ENCODE data around the gene CFAP119.
"Not testable (repeated sequence)": the region's sequence is repeated elsewhere in the genome, so short reads cannot be mapped to it uniquely, and the experiment has no call there.

CFAP119 gene

DNA sequence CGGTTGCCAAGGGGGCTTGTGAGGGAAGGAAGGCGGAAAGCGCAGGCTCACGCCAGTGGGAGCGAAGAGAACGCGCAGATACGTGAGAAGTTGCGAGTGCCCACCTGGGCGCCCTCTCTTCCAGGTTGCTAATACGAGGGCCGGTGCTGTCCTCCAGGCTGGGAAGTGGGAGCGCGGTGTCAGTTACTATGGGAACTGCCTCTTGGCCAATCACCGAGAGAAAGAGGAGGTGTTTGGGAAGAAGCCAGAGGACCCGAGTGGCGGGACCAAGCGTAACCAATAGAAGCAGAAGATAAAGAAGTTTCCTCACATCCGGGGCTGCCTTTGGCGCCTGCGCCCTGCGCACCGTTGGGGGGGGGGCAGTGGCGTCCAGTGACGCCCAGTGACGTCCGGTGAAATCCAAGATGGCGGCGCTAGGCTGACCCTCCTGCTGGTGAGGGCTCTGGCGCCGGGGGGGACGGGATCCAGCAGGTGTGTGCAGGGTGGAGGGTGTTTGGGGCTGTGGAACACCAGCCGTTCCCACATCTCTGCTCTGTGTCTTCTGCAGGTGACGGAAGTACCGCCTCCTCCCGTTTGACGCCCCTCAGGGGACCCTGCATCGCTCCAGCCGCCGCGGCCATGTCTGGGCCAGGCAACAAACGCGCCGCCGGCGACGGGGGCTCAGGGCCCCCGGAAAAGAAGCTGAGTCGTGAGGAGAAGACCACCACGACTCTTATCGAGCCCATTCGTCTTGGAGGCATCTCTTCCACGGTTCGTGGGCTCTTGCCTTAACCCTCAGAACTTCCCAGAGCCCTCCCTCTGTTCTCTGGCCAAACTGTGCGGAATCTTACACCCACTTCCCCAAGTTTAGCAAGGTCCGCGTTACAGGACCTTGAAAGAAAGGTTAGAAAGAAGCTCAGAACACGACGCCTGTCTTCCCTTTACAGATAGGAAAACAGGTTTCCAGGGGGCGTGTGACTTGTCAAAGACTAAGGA is at the start of gene CFAP119, which contains the start of gene RNF40:
TSS of gene CFAP119 (minus strand) at position 135 of the 975 bp plus-strand sequence. CDS start 314 bp downstream, outside the sequence.
TSS of gene RNF40 (plus strand) at position 395 of the 975 bp plus-strand sequence. CDS start at position 619, 224 bp downstream.
- Histone ChIP-seq H3K4me1 (ENCODE audit: control insufficient read depth, insufficient read depth, low read length) (peaks cover 3% of the 10 kb centered on the region; the same call in 1 of the 2 replicates), H3K27ac (ENCODE audit: low read depth, low read length) (peak within 1 kb of the TSS; percentile 88), H3K9me3 (ENCODE audit: control insufficient read depth, insufficient read depth, low read length) (no peaks in the 10 kb centered on the region), H3K4me3 (ENCODE audit: low read depth, low read length) (peak within 1 kb of the TSS; percentile 91), H3K27me3 (ENCODE audit: control insufficient read depth, insufficient read depth, low read length) (no peaks in the 10 kb centered on the region), H3K36me3 (ENCODE audit: control insufficient read depth, insufficient read depth, low read length) (peaks cover 56% of the 10 kb centered on the region), H3K9ac (ENCODE audit: low read depth, low read length) (peak within 1 kb of the TSS; percentile 67)

DNA sequence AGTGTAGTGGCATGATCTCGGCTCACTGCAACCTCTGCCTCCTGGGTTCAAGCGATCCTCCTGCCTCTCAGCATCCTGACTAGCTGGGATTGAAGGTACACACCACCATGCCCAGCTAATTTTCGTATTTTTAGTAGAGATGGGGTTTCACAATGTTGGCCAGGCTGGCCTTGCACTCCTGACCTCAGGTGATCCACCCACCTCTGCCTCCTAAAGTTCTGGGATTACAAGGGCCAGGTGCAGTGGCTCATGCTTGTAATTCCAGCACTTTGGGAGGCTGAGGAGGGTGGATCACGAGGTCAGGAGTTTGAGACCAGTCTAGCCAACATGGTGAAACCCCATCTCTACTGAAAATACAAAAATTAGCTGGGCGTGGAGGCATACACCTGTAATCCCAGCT is 47.8 kb upstream of the CFAP119 start:
- not testable (repeated sequence) for H3K4me3 ChIP-seq (ENCODE audit: low read depth, low read length); H3K9me3 ChIP-seq (ENCODE audit: control insufficient read depth, insufficient read depth, low read length); H3K9ac ChIP-seq (ENCODE audit: low read depth, low read length); H3K27ac ChIP-seq (ENCODE audit: low read depth, low read length); H3K36me3 ChIP-seq (ENCODE audit: control insufficient read depth, insufficient read depth, low read length)
- H3K27me3 ChIP-seq (ENCODE audit: control insufficient read depth, insufficient read depth, low read length): peaks cover 37% of the 10 kb centered on the region
- peaks cover 11% of the 10 kb centered on the region for H3K4me1 ChIP-seq (ENCODE audit: control insufficient read depth, insufficient read depth, low read length)

DNA sequence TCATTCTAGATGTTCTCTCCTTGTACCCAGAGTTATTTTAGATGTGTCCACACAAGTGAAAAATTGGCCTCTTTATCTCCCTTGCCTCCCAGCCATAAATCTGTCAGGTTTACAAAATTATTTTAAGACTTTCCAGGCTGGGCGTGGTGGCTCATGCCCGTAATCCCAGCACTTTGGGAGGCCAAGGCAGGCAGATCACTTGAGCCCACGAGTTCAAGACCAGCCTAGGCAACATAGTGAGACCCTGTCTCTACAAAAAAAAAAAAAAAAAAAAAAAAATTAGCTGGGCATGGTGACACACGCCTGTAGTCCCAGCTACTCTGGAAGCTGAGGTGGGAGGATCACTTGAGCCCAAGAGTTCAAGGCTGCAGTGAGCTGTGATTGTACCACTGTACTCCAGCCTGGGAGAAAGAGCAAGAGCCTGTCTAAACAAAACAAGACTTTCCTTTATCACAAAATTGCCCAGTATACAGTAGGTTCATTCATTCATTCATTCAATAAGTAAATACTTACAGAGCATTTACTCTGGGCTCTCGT is 47.1 kb upstream of the CFAP119 start:
- H3K9me3 ChIP-seq (ENCODE audit: control insufficient read depth, insufficient read depth, low read length); H3K4me3 ChIP-seq (ENCODE audit: low read depth, low read length); H3K4me1 ChIP-seq (ENCODE audit: control insufficient read depth, insufficient read depth, low read length); H3K36me3 ChIP-seq (ENCODE audit: control insufficient read depth, insufficient read depth, low read length); H3K9ac ChIP-seq (ENCODE audit: low read depth, low read length); H3K27ac ChIP-seq (ENCODE audit: low read depth, low read length): not testable (repeated sequence)
- H3K27me3 ChIP-seq (ENCODE audit: control insufficient read depth, insufficient read depth, low read length): peaks cover 37% of the 10 kb centered on the region

DNA sequence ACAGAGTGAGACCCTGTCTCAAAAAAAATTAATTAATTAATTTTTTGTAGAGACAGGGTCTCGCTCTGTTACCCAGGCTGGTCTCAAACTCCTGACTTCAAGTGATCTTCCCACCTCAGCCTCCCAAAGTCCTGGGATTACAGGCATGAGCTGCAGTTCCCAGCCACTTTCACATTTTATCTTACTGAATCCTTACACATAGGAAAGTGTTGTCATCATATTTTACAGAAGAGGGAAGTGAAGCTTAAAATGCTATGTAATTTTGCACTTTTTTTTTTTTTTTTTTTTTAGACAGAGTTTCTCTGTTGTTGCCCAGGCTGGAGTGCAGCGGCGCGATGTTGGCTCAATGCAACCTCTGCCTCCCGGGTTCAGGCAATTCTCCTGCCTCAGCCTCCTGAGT is 46.3 kb upstream of the CFAP119 start:
- H3K27ac ChIP-seq (ENCODE audit: low read depth, low read length): no peak overlapping the region
- no peaks in the 10 kb centered on the region for H3K9me3 ChIP-seq (ENCODE audit: control insufficient read depth, insufficient read depth, low read length)
- H3K9ac ChIP-seq (ENCODE audit: low read depth, low read length): no peak overlapping the region
- no peak overlapping the region for H3K4me3 ChIP-seq (ENCODE audit: low read depth, low read length)
- H3K36me3 ChIP-seq (ENCODE audit: control insufficient read depth, insufficient read depth, low read length): no peaks in the 10 kb centered on the region
- H3K27me3 ChIP-seq (ENCODE audit: control insufficient read depth, insufficient read depth, low read length): peaks cover 38% of the 10 kb centered on the region
- peaks cover 7% of the 10 kb centered on the region for H3K4me1 ChIP-seq (ENCODE audit: control insufficient read depth, insufficient read depth, low read length)

DNA sequence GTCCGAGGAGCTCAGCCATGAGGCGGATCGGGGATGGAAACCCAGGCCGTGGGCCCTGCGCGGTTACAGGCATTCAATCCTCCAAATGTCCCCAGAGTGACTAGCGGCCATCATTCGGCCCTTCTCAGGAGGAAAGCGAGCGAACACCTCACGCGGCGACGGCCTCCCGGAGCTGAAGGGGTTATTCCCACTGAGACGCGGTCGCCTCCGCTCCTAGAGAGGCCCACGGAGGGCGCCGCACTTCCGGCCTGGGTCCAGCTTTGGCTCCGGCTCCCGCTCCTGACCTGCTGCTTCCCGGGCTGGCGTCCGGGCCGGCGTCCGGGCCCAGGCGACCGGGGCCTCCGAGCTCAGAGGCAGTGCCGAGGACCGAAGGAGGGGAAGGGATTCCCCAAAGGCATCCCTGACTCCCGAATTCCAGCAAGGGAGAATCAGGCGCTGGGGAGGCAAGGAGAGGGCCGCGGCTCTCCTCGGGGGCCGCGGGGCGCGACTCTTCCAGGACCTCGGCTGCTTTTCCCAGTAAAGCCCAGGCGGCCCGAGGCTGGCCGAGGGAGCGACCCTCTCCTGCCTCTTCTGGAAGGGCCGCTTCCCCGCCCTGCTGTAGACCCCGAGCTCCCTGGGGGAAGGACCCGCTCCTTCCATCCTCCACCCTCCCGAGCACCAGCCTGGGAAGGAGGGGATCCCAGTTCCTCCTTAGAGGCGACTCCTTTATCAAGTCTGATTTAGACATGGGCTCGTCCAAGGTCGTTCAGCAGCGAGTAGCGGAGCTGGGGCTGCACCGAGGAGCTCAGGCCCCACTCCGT is 43.7 kb upstream of the CFAP119 start:
- Histone ChIP-seq H3K27ac (ENCODE audit: low read depth, low read length) (peak overlapping the region; percentile 74), H3K4me1 (ENCODE audit: control insufficient read depth, insufficient read depth, low read length) (peaks cover 7% of the 10 kb centered on the region), H3K9me3 (ENCODE audit: control insufficient read depth, insufficient read depth, low read length) (no peaks in the 10 kb centered on the region), H3K27me3 (ENCODE audit: control insufficient read depth, insufficient read depth, low read length) (peaks cover 41% of the 10 kb centered on the region), H3K4me3 (ENCODE audit: low read depth, low read length) (peak overlapping the region; percentile 71), H3K9ac (ENCODE audit: low read depth, low read length) (peak overlapping the region; percentile 41), H3K36me3 (ENCODE audit: control insufficient read depth, insufficient read depth, low read length) (no peaks in the 10 kb centered on the region)

DNA sequence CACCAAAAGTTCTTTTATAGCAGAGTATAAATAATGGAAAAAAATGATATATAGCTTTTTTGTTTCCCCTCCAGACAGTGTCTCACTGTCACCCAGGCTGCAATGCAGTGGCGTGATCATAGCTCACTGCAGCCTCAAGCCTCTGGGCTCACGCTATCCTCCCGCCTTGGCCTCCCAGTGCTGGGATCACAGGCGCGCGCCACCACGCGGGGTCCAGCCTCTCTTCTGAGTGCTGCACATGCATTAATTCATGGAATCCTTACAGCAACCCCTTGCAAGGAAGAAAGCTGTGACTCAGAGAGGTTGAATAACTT is 43.2 kb upstream of the CFAP119 start:
- Histone ChIP-seq H3K9me3 (ENCODE audit: control insufficient read depth, insufficient read depth, low read length) (no peaks in the 10 kb centered on the region), H3K9ac (ENCODE audit: low read depth, low read length) (no peak overlapping the region), H3K4me1 (ENCODE audit: control insufficient read depth, insufficient read depth, low read length) (peaks cover 7% of the 10 kb centered on the region), H3K27ac (ENCODE audit: low read depth, low read length) (no peak overlapping the region), H3K4me3 (ENCODE audit: low read depth, low read length) (peak overlapping the region; percentile 71), H3K27me3 (ENCODE audit: control insufficient read depth, insufficient read depth, low read length) (peaks cover 41% of the 10 kb centered on the region), H3K36me3 (ENCODE audit: control insufficient read depth, insufficient read depth, low read length) (no peaks in the 10 kb centered on the region)

DNA sequence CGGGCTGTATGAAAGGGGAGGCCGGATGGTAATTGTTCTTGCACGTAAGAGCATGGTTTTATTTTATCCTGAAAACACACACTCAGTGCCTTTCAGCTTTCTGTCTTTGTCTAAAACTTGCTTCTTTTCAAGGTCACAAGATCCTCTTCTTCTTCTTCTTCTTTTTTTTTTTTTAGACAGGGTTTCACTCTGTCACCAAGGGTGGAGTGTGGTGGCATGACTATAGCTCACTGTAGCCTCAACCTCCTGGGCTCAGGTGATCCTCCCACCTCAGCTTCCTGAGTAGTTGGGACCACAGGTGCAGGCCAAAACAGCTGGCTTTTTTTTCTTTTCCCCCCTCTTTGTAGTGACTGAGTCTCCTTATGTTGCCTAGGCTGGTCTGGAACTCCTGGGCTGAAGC is 41.1 kb upstream of the CFAP119 start:
- Histone ChIP-seq H3K36me3 (ENCODE audit: control insufficient read depth, insufficient read depth, low read length) (no peaks in the 10 kb centered on the region), H3K4me3 (ENCODE audit: low read depth, low read length) (no peak overlapping the region), H3K27me3 (ENCODE audit: control insufficient read depth, insufficient read depth, low read length) (peaks cover 36% of the 10 kb centered on the region), H3K9me3 (ENCODE audit: control insufficient read depth, insufficient read depth, low read length) (no peaks in the 10 kb centered on the region), H3K4me1 (ENCODE audit: control insufficient read depth, insufficient read depth, low read length) (peaks cover 7% of the 10 kb centered on the region), H3K27ac (ENCODE audit: low read depth, low read length) (no peak overlapping the region), H3K9ac (ENCODE audit: low read depth, low read length) (no peak overlapping the region)

DNA sequence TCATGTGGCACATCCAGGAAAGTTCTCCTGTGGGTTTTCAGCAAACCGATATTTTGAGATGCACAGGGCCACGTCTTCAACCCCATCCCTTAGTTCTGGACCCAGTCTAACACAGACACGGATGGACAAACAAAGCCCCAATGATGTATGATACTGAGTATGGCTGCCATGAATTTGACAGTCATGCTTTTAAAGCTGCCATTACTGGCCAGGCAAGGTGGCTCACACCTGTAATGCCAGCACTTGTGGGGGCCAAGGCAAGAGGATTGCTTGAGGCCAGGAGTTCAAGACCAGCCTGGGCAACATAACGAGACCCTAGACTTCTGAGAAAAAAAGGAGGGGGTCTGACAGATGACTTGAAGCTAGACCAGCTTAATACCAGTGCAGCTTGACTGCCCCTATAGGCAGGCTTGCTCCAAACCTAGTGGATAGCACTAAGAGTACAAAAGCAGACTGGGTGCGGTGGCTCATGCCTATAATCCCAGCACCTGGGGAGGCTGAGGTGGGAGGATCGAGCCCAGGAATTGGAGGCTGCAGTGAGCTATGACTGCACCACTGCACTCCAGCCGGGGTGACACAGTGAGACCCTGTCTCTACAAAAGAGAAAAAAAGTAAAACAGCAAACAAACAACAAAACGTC is 35.9 kb upstream of the CFAP119 start:
- no peaks in the 10 kb centered on the region for H3K9me3 ChIP-seq (ENCODE audit: control insufficient read depth, insufficient read depth, low read length)
- no peak overlapping the region for H3K4me3 ChIP-seq (ENCODE audit: low read depth, low read length)
- H3K4me1 ChIP-seq (ENCODE audit: control insufficient read depth, insufficient read depth, low read length): no peaks in the 10 kb centered on the region
- H3K36me3 ChIP-seq (ENCODE audit: control insufficient read depth, insufficient read depth, low read length): no peaks in the 10 kb centered on the region
- H3K27me3 ChIP-seq (ENCODE audit: control insufficient read depth, insufficient read depth, low read length): peaks cover 6% of the 10 kb centered on the region
- H3K9ac ChIP-seq (ENCODE audit: low read depth, low read length): no peak overlapping the region
- H3K27ac ChIP-seq (ENCODE audit: low read depth, low read length): no peak overlapping the region

DNA sequence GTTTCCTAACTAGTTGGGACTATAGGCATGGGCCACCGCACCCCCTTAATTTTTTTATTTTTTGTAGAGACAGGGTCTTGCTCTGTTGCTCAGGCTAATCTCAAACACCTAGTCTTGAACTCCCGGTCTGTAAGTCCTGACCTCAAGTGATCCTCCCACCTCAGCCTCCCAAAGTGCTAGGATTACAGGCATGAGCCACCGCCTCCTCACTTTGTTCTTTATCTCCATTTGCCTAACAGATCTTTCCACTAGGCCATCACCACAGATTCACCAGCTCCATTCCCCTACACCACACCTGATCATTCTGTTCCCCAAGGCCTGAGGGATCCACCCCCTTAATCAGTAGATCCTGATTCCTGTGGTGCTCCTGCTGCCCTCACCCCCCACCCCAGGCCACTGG is 32.8 kb upstream of the CFAP119 start:
- Histone ChIP-seq H3K4me3 (ENCODE audit: low read depth, low read length) (no peak overlapping the region), H3K27me3 (ENCODE audit: control insufficient read depth, insufficient read depth, low read length) (no peaks in the 10 kb centered on the region), H3K36me3 (ENCODE audit: control insufficient read depth, insufficient read depth, low read length) (no peaks in the 10 kb centered on the region), H3K9me3 (ENCODE audit: control insufficient read depth, insufficient read depth, low read length) (no peaks in the 10 kb centered on the region), H3K27ac (ENCODE audit: low read depth, low read length) (no peak overlapping the region), H3K9ac (ENCODE audit: low read depth, low read length) (no peak overlapping the region), H3K4me1 (ENCODE audit: control insufficient read depth, insufficient read depth, low read length) (no peaks in the 10 kb centered on the region)

DNA sequence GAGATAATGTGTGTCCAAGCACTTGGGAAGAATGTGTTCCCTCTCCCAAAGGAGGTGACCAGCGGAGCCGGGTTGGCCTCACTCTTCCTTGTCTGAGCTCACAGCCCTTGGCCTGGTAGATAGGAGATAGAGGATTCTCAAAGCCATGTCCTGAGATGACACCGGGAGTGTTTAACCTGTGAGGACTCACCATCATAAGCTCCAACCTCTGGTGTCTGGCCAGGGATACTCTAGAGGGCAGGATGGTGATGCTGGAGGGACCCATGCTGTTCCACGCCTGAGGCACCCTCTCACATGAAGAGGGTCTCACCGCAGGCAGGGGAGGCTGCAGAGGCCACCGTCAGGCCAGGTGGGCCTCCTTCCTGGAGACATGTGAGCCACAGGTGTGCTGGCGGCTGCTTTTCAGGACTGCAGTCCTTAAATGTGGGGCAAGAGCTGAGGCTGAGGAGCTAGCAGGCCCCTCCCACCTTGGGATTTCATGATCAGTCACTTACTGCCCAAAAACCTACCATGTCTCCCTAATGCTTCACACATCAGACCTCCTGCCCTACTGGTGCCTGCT is 31.7 kb upstream of the CFAP119 start:
- no peaks in the 10 kb centered on the region for H3K36me3 ChIP-seq (ENCODE audit: control insufficient read depth, insufficient read depth, low read length)
- H3K4me3 ChIP-seq (ENCODE audit: low read depth, low read length): no peak overlapping the region
- H3K4me1 ChIP-seq (ENCODE audit: control insufficient read depth, insufficient read depth, low read length): no peaks in the 10 kb centered on the region
- H3K9ac ChIP-seq (ENCODE audit: low read depth, low read length): no peak overlapping the region
- no peaks in the 10 kb centered on the region for H3K9me3 ChIP-seq (ENCODE audit: control insufficient read depth, insufficient read depth, low read length)
- no peak overlapping the region for H3K27ac ChIP-seq (ENCODE audit: low read depth, low read length)
- H3K27me3 ChIP-seq (ENCODE audit: control insufficient read depth, insufficient read depth, low read length): no peaks in the 10 kb centered on the region

Data from HUES48 (cell line).